HG02642 (cell line): ENCODE data around the gene MYCBP2.
"Not testable (repeated sequence)": the region's sequence is repeated elsewhere in the genome, so short reads cannot be mapped to it uniquely, and the experiment has no call there.

Experiments
- ATAC-seq: cut with Tn5 transposase; IDR thresholded peaks from one replicate; pipeline ENCODE4 v1.9.1; 2021; ENCODE audit warnings: mild to moderate bottlenecking; ENCODE audit not compliant: unreplicated experiment, poor library complexity

MYCBP2 gene, protein sequence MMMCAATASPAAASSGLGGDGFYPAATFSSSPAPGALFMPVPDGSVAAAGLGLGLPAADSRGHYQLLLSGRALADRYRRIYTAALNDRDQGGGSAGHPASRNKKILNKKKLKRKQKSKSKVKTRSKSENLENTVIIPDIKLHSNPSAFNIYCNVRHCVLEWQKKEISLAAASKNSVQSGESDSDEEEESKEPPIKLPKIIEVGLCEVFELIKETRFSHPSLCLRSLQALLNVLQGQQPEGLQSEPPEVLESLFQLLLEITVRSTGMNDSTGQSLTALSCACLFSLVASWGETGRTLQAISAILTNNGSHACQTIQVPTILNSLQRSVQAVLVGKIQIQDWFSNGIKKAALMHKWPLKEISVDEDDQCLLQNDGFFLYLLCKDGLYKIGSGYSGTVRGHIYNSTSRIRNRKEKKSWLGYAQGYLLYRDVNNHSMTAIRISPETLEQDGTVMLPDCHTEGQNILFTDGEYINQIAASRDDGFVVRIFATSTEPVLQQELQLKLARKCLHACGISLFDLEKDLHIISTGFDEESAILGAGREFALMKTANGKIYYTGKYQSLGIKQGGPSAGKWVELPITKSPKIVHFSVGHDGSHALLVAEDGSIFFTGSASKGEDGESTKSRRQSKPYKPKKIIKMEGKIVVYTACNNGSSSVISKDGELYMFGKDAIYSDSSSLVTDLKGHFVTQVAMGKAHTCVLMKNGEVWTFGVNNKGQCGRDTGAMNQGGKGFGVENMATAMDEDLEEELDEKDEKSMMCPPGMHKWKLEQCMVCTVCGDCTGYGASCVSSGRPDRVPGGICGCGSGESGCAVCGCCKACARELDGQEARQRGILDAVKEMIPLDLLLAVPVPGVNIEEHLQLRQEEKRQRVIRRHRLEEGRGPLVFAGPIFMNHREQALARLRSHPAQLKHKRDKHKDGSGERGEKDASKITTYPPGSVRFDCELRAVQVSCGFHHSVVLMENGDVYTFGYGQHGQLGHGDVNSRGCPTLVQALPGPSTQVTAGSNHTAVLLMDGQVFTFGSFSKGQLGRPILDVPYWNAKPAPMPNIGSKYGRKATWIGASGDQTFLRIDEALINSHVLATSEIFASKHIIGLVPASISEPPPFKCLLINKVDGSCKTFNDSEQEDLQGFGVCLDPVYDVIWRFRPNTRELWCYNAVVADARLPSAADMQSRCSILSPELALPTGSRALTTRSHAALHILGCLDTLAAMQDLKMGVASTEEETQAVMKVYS (N-terminal part only)

DNA sequence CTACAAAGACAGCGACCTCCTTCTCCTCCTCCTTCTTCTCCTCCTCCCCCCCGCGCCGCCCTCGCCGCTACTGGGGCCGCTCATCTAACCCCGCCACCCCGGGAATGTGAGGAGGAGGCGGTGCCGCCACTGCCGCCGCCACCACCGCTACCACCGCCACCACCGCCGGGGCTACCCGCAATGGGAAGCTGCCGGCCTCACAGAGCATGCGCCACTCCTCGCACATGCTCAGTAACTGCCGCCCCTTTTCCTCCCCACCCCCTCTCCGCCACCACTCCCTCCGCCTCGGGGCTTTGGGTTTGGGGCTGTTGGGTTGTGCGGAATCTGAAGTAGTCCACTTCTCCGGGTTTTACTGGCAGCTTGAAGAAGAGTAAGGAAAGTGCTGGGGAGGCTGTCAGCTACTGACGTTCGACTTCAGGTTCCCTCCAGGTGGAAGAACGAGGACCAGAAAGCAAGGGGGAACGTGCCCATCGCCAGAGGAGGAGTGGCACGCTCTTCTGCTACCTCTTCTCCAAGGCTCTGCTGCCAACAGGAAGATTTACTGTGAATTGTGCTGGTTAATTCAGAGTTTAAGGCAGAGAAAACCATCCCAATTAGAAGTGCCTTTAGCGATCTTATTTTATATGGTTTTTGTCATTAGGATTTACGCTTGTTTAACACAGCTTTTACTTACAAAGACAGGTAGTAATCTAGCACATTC lies at the start of gene MYCBP2:
Gene MYCBP2 (minus strand): TSS at position 190 of the 700 bp plus-strand sequence. CDS start 319 bp downstream, outside the sequence.
- ATAC-seq = peak; percentile 56

DNA sequence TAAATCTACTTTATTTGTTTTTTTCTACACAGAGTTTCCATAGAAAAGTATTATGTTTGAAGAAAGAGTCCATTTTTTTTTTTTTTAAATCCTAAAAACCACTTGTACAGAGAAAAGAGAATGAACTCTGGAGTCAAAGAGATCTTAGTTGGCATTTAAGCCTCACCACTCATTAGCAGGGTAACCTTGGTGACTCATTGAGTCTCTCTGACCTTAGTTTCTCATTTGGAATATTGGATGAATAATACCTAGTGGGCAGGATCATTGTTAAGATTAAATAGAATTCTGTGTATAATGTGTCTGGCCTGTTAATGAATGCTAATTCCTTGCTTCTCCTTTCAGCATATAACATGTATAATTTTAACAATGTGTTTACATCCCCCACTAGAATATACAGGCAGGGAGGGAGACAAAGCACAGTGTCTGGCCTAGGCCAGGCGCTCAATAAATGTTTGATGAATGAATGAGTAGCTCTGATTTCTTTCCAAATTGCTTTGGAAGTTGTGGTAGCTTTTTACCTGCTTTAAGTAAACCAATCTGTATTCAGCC lies 48.7 kb upstream of the MYCBP2 start:
- no peak for ATAC-seq

DNA sequence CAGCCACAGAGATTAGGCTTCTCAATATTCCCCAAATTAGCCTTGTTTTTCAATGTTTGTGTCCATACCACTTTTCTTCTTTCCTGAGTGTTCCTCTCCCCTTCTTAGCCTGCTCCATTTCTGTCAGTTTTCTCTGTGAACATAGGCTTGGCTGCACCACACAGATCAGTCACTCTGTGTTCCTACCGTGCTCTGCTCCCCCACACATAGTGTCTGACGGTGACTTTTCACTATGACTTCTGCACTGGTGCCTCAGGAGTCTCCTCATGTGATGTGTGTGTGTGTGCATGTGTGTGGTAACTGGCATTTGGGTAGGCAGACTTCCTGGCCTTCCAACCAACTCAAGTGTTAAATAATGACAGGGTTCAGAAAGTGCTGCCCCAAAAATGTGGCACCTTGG lies 47.9 kb upstream of the MYCBP2 start:
- ATAC-seq = peak; percentile 54

DNA sequence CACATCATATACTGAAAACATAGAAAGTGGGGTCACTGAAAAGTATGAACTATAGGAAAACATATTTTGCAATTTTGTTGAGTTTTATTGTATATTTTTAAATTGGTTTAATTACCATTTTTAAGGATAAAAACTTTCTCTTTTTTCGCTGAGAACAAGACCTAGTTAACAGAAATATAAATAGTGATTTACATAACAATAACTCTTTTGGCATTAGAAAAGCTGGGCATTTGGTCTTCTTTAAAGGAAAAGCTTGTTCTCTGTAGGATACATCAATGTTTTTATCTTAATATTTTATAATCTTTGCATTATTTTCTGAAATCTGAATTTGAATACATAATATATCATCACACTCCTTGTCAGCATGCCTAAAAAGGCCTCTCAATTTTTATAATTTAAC lies 47.4 kb upstream of the MYCBP2 start:
- ATAC-seq = no peak

DNA sequence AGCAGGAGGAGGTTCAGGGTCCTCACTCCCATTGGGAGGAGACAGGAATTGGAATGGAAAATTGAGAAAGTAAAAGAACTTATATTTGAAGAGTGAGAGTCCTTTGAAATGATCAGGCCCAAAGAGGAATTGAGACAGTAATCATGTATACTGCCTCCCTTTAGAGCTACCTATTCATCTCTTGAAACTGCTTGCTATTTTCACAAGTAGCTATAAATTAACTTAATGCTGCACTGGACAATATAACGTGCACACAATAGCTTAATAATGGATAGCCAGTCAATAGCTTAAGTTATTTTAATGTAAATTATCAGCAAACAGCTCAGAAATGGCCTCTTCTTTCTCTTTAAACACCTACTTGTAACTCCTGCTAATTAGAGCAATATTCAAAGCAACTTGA lies 46.6 kb upstream of the MYCBP2 start:
- ATAC-seq = no peak

DNA sequence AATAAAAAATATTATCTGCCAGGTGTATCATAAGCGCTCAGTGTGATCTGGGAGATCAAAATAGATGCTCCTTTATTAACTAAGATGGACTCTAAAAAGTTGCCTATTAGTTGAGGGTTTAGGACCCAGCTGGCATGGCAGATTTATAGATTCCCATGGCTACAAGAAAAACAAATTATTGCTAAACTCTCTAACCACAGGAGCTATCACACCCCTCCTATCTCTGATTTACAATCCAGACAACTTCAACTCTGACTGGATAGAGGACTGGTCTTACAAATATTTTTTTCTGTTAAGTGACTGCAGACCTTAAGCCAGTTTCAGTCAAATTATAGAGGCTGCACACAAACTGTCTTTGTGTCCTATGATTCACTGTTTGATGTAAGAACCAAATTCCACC lies 45.4 kb upstream of the MYCBP2 start:
- ATAC-seq = no peak

DNA sequence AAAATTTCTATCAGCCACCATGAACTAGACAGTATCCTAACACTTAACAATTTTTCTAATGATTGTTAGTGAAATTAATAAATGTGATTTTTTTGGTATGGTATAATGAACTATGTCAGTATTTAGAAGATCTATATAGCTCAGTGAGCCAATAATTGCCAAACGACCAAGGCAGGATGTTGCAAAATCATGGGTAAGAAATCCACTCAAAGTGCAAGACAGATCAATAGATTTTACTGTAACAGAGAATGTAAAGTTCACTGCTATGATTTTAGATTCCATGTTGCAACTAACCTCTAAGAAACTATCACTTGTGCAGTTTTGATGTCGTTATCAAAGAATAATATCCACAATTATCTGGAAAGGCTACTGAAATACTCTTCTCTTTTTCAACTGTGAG lies 44.0 kb upstream of the MYCBP2 start:
- ATAC-seq = no peak

DNA sequence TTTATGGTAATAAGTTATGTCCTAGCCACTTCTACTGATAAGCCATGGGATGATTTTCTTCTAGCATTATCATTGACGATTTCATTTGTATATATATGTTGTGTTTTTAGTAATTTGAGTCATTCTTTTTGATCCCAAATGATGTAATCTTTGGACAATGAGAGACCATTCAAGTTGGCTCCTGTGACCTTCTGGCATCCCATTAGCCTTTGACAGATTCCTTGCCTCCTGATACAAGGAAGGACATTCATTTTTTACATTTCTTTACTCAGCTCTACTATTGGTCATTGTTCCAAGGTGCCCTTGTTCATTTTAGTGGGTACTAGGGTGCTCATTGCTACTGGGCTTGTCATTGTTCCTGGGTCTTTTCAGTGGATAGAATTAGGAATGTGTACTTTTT lies 35.3 kb upstream of the MYCBP2 start:
- ATAC-seq = no peak

DNA sequence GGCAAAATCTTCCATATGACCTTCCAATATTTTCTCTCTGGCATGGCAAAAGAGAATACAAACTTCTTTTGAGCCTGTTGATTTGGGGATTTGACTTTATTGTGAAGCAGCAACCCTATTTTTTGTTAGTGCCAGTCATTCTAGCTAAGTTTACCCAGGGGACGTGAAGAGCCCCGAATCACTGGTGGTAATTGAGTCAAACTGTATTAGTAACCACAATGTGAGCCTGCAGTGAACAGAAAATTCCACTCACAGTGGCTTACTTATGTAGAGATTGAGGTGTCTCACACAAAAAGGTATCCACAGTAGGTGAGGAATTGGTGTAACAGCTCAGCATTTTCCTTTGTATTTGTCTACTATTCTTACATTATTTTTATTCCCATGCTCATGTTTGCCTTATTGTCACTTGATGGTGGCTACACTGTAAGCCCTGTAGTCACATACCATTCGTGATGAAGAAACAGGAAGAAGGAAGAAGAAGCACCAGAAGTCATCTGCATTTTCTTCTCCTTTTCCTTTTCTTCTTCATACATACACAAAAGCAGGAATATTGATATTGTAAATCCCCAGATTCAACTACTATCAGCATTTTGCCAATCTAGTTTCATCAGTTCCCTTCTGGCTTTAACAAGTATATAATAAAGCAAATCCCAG lies 33.3 kb upstream of the MYCBP2 start:
- peak; percentile 82 for ATAC-seq

DNA sequence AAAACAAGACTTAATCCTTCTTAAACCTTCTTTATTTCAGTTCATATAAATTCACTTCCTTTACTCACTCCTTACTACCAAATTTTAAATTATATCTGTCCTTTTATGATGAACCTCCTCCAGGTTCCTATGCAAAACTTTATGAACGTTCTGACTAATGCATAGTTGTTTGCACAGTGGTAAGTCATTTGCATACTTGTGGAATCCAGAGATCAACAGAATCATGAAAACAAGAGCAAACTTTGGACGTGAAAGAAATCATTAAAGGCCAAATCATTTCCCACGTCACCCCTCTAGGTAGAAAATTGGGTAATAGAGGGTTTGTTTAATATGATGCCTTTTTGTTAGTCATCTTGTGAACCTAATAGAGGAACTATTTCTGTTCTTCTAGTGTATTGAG lies 32.3 kb upstream of the MYCBP2 start:
- no peak for ATAC-seq

DNA sequence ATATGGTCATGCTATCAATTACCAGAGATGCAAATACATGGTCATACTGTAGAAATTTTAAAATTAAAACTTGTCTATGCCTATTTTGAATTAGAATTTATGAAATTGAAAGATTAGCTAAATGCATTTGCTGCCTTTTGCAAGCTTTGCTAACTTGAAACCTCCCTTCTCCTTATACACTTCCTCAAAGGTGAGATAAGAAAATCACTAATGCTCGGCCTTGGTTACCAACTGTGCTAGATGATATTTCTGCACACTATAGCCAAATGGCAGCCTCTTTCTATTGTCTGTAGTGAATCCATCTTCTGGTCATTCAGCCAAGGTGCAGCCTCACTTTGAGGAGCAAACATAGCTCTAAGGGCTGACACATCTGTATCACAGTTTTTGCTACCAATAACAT lies 31.1 kb upstream of the MYCBP2 start:
- ATAC-seq = no peak

DNA sequence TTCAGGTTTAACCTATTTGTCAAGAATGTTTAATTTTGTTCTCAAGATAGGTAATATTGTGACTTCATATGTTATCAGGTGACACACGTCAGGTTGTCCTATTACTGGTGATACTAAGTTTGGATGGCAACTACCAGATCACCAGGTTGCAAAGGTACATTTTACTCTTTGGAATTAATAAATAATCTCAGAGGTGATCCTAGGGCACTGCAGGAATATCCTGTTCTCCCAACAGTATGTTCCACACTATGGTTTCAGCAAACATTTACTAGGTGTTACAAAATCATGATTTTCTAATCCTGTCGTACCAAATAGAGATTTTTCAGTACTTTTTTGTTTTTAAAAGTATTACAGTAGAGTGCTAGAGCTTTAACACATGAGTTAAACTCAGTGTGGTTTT lies 29.3 kb upstream of the MYCBP2 start:
- no peak for ATAC-seq

DNA sequence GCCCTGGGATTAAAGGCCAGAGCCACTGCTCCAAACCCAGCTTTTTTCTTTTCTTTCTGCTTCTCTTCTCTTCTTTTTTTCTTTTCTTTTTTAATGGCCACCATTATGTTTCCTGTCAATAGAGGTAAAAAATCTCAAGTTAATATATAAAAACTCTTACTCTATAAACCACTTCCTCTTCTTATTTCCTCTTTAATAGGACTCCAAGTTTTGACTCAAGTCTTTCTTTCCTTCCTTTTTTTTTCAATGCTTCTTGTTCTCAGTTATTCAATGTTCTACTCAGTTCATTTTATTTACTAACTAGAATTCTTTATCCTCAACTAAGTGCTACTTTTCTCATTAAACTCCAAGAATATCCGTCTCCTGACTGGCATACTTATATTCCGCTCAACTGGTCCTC lies 27.1 kb upstream of the MYCBP2 start:
- no peak for ATAC-seq

DNA sequence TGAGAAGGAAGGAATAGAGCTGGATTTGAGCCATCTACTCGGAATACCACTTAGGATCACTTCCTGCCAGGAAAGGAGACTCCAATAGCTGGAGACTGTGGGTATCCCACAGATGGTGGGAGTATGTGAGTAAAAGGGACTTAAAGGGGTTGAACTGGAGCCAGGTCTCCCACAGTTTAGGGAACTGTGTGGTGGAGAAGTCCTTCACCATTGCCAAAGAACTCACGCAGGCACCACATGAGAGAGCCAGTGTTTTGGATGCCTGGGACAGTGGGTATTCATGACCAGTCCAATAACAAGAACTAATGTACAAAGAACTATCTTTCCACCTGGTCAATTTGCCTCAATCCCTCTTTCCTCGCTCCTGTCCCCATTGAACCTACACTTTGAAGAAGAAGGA lies 24.4 kb upstream of the MYCBP2 start:
- no peak for ATAC-seq

DNA sequence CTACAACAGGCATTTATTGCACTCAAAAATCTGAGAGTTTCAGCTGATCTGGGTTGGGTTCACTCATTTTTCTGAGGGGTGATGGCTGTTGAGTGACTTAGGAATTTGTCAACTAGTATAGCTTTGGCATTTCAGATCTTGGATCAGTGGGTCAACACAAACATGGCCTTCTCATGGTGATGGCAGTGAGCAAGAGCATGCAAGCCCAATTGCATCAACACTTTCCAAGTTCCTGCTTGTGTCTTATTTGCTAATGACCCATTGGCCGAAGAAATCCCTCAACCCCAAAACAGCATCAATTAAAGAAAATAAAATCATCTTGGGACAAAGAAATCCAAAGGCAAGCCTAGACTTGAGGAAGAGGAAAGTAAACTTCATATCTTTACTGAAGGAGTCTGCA lies 23.9 kb upstream of the MYCBP2 start:
- ATAC-seq = no peak

DNA sequence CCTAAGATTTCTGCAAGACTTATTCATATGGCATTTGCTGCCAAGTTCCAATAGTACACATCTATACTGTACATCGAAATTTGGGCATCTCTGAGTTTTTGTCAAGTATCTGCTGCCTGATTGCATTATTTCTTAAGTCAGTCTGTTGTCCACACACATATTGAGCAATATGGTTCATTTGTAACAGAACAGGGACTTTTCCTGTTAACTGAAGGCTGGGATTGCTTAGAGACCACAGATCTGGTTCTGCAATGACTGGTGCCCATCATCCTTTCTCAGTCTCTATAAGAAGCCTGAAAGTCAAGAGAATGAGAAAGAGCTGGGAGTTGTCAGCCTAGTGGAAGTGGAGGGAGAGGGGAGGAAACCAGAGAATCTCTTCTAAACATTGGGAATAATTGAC lies 22.5 kb upstream of the MYCBP2 start:
- ATAC-seq = no peak

DNA sequence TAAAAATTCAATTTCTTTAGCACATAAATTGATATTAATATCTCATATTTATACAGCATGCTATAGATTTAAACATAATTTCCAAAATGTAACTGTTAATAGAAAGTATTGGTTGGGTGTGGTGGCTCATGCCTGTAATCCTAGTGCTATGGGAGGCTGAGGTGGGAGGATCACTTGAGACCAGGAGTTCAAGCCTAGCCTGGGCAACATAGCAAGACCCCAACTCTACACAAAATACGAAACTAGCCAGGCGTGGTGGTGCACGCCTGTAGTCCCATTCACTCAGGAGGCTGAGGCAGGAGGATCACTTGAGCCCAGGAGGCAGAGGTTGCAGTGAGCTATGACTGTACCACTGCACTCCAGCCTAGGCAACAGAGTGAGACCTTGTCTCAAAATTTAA lies 20.5 kb upstream of the MYCBP2 start:
- not testable (repeated sequence) for ATAC-seq

DNA sequence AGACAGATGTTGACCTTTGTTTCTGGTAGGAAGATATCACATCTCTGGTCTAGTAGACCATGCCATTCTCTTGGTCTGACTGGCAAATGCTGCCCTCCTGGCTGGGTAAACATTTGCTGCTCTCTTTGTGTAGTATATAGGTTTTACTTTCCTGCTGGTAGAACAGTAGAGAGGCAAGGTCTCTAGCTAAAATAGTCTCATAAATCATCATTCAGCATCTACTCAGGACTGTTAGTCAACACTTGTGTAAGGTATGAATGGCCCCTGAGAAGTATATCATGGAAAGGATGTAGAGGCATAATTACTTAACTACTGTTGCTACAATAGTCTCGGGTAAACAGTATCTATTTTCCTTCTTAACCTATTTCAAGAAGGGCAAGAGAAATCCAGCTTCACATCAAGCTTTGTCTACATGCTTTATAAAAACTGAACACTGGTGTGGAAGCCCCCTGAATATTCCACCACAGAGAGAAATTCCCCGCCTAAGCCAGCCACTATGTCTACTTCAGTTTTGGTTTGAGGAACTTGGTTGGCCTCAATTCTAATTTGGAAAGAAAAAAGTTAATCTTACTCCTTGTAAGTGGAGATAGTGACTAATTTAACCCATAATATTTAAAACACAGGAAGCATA lies 18.4 kb upstream of the MYCBP2 start:
- ATAC-seq = peak; percentile 68

DNA sequence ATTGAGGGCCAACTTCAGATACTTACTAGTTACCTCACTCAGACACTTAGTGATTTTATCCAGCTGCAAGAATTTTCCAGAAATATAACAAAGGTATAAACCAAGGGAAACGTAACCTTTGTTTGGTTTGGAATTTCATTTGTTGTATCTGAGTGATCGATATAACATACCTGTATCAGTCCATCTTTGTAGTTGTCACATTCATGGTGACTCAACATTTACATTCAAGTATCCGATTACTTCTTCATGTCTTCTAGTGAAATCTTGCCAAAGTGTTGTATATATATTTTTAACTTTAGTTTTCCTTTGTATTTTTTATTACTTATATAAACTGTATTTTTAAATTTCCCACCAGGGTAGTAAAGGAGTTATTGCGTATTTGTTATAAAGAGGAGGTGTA lies 16.9 kb upstream of the MYCBP2 start:
- no peak for ATAC-seq
